Astrocyte (in vitro differentiated cells and primary cell): ENCODE measurements around the gene POU3F1. TPM values are rescaled to one million over a fixed set of nuclear protein-coding genes. Genes with fewer than 3 reads are reported as not detected.

ENCODE experiments used
- DNase-seq: peaks from one replicate; pipeline ENCODE4 v3.0.0-alpha.2; 2010; ENCODE audit warnings: low read depth
- FAIRE-seq: peaks from 2 replicates; lab custom pipeline; 2011; peaks lifted over from hg19 to GRCh38; lab: Jason Lieb, UNC
- H2AFZ ChIP-seq: 2 replicates; pipeline ENCODE4 v1.6.0; 2012; ENCODE audit warnings: low read depth, low read length, inconsistent platforms
- H3K27ac ChIP-seq: 2 replicates; pipeline ENCODE4 v1.5.1; 2011; ENCODE audit warnings: low read depth, low read length, inconsistent platforms
- H3K27me3 ChIP-seq: 2 replicates; pipeline ENCODE4 v1.6.0; 2011; ENCODE audit warnings: low read length, inconsistent platforms; ENCODE audit not compliant: insufficient read depth
- H3K36me3 ChIP-seq: 2 replicates; pipeline ENCODE4 v1.5.1; 2011; ENCODE audit warnings: low read length, inconsistent platforms; ENCODE audit not compliant: insufficient read depth
- H3K4me1 ChIP-seq: 2 replicates; pipeline ENCODE4 v1.5.1; 2011; ENCODE audit warnings: low read length, inconsistent platforms; ENCODE audit not compliant: insufficient read depth
- H3K4me2 ChIP-seq: 2 replicates; pipeline ENCODE4 v1.6.0; 2012; ENCODE audit warnings: low read length, inconsistent platforms
- H3K4me3 ChIP-seq: 2 replicates; pipeline ENCODE4 v1.5.1; 2011; ENCODE audit warnings: low read depth, mild to moderate bottlenecking, low read length, inconsistent platforms; ENCODE audit not compliant: insufficient read depth
- H3K79me2 ChIP-seq: 2 replicates; pipeline ENCODE4 v1.6.0; 2012; ENCODE audit warnings: mild to moderate bottlenecking, low read length, inconsistent platforms; ENCODE audit not compliant: insufficient read depth
- H3K9ac ChIP-seq: 2 replicates; pipeline ENCODE4 v1.6.0; 2012; ENCODE audit warnings: mild to moderate bottlenecking, low read length, inconsistent platforms
- H3K9me3 ChIP-seq: 2 replicates; pipeline ENCODE4 v1.5.1; 2012; ENCODE audit warnings: low read depth, mild to moderate bottlenecking, low read length, inconsistent platforms; ENCODE audit not compliant: insufficient read depth
- H4K20me1 ChIP-seq: 2 replicates; pipeline ENCODE4 v1.6.0; 2012; ENCODE audit warnings: low read length, inconsistent platforms; ENCODE audit not compliant: insufficient read depth
- H3K27ac Mint-ChIP-seq: one replicate; pipeline ENCODE4 v1.8.0; 2021; ENCODE audit warnings: mild to moderate bottlenecking, mixed read lengths; ENCODE audit not compliant: unreplicated experiment
- H3K27me3 Mint-ChIP-seq: one replicate; pipeline ENCODE4 v1.8.0; 2021; ENCODE audit warnings: low read depth, mixed read lengths; ENCODE audit not compliant: unreplicated experiment
- H3K36me3 Mint-ChIP-seq: one replicate; pipeline ENCODE4 v1.8.0; 2021; ENCODE audit warnings: low read depth, mixed read lengths; ENCODE audit not compliant: unreplicated experiment
- H3K4me1 Mint-ChIP-seq: one replicate; pipeline ENCODE4 v1.8.0; 2021; ENCODE audit warnings: low read depth, mixed read lengths; ENCODE audit not compliant: unreplicated experiment
- H3K4me3 Mint-ChIP-seq: one replicate; pipeline ENCODE4 v1.8.0; 2021; ENCODE audit warnings: mild to moderate bottlenecking, moderate library complexity, mixed read lengths; ENCODE audit not compliant: unreplicated experiment
- H3K9me3 Mint-ChIP-seq: one replicate; pipeline ENCODE4 v1.8.0; 2021; ENCODE audit warnings: mild to moderate bottlenecking, mixed read lengths; ENCODE audit not compliant: unreplicated experiment
- EZH2 ChIP-seq: IDR thresholded peaks from 2 replicates; pipeline ENCODE4 v1.6.1; 2012; ENCODE audit warnings: mild to moderate bottlenecking, low read length, inconsistent platforms; ENCODE audit not compliant: insufficient read depth
- total RNA-seq: library from RNA; stranded (reverse); gene quantifications from 2 replicates; pipeline ENCODE4 v1.2.1, GENCODE V29; 2021
- TF ChIP-seq, protein P1 (sequence below): IDR thresholded peaks from 2 replicates; pipeline ENCODE4 v1.5.1; 2011; ENCODE audit warnings: low read depth, mild to moderate bottlenecking, inconsistent platforms, low read length, moderate library complexity; ENCODE audit not compliant: insufficient read depth

POU3F1 gene
- total RNA-seq, 1 donor from 2014 or later = 2.3 TPM

DNA sequence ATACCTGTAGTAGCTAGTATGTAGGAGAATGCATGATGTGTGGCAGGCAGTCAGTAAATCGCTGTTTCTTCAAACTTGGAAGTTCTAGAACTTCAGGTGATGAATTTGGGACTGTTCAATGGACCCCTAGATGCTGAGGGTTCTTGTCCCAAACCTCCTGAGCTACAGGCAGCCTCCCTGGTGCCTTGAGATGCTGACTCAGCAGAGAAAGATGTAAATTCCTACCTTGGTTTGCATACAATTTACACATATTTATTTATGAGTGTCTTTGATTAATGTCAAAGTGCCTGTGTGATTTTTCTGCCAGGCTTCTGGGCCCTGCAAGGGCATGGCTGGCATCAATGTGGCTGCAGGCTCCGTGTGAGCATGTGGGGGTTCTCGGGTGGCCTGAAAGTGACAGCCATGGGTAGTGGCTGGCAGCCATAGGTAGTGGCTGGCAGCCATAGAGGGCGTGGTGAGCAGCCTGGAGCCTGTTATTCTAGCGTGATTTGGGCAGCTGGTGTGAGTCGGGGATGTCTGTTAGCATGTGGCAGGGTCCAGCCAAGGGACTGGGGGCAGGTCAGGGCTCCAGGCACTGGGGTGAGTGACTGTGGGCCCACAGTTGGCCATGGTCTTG is 13.2 kb upstream of the POU3F1 start:
- TF ChIP-seq, protein P1, sequence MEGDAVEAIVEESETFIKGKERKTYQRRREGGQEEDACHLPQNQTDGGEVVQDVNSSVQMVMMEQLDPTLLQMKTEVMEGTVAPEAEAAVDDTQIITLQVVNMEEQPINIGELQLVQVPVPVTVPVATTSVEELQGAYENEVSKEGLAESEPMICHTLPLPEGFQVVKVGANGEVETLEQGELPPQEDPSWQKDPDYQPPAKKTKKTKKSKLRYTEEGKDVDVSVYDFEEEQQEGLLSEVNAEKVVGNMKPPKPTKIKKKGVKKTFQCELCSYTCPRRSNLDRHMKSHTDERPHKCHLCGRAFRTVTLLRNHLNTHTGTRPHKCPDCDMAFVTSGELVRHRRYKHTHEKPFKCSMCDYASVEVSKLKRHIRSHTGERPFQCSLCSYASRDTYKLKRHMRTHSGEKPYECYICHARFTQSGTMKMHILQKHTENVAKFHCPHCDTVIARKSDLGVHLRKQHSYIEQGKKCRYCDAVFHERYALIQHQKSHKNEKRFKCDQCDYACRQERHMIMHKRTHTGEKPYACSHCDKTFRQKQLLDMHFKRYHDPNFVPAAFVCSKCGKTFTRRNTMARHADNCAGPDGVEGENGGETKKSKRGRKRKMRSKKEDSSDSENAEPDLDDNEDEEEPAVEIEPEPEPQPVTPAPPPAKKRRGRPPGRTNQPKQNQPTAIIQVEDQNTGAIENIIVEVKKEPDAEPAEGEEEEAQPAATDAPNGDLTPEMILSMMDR = no peak
- no peak for TF ChIP-seq EZH2
- H3K27me3 ChIP-seq = no peaks in the 10 kb centered on the region

DNA sequence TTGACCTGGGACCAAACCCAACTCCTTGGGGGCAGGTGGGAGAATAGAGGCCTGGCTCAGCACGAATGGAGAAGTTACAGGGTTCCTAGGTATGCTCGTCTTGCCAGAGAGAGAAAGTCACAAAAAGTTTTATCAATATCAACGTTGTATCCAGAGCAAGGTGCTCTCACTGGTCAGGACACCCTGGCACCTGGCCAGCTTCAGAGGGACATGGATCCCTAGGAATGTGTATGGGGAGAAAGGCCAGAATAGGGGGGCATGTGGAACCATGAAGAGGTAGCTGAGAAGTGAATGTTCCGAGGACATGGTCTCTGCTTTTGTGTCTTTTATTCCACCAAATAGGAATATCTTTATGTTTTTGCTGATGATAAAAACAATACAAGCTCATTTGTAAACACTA is 9.4 kb upstream of the POU3F1 start:
- Mint-ChIP-seq H3K27ac (no peak overlapping the region), H3K4me1 (peaks cover 10% of the 10 kb centered on the region), H3K36me3 (peaks cover 3% of the 10 kb centered on the region), H3K27me3 (peaks cover 34% of the 10 kb centered on the region), H3K4me3 (no peak overlapping the region), H3K9me3 (no peaks in the 10 kb centered on the region)
- H3K36me3 ChIP-seq = no peaks in the 10 kb centered on the region
- peak overlapping the region; percentile 45 for H3K4me2 ChIP-seq
- no peak overlapping the region for H3K27ac ChIP-seq
- no peak overlapping the region for H3K4me3 ChIP-seq
- DNase-seq (no peak), FAIRE-seq (no peak)
- H2AFZ ChIP-seq = no peak overlapping the region
- H3K4me1 ChIP-seq = peaks cover 6% of the 10 kb centered on the region
- H3K9ac ChIP-seq = no peak overlapping the region
- H3K27me3 ChIP-seq = no peaks in the 10 kb centered on the region
- TF ChIP-seq EZH2 = no peak
- TF ChIP-seq, protein P1 = no peak
- H3K79me2 ChIP-seq = no peaks in the 10 kb centered on the region
- H3K9me3 ChIP-seq = no peaks in the 10 kb centered on the region
- no peaks in the 10 kb centered on the region for H4K20me1 ChIP-seq

More for the DNA sequence above, 13.2 kb upstream of the POU3F1 start:
- Histone ChIP-seq H4K20me1 (no peaks in the 10 kb centered on the region), H3K9ac (no peak overlapping the region), H3K4me1 (peaks cover 17% of the 10 kb centered on the region), H3K4me3 (no peak overlapping the region), H3K4me2 (no peak overlapping the region), H2AFZ (no peak overlapping the region), H3K36me3 (no peaks in the 10 kb centered on the region), H3K79me2 (no peaks in the 10 kb centered on the region), H3K27ac (no peak overlapping the region), H3K9me3 (no peaks in the 10 kb centered on the region)
- Mint-ChIP-seq H3K27ac (no peak overlapping the region), H3K4me3 (no peak overlapping the region), H3K36me3 (peaks cover 9% of the 10 kb centered on the region), H3K27me3 (peaks cover 12% of the 10 kb centered on the region), H3K9me3 (peaks cover 3% of the 10 kb centered on the region), H3K4me1 (peaks cover 29% of the 10 kb centered on the region)
- DNase-seq (no peak), FAIRE-seq (no peak)

- peaks cover 13% of the 10 kb centered on the region for H3K4me1 Mint-ChIP-seq
- Histone ChIP-seq H4K20me1 (no peaks in the 10 kb centered on the region), H3K27ac (no peak overlapping the region), H2AFZ (no peak overlapping the region), H3K79me2 (no peaks in the 10 kb centered on the region), H3K4me1 (peaks cover 6% of the 10 kb centered on the region), H3K4me3 (no peak overlapping the region), H3K4me2 (peak overlapping the region; percentile 45), H3K9ac (no peak overlapping the region), H3K36me3 (no peaks in the 10 kb centered on the region), H3K9me3 (no peaks in the 10 kb centered on the region), H3K27me3 (no peaks in the 10 kb centered on the region)
- no peak overlapping the region for H3K27ac Mint-ChIP-seq
- H3K36me3 Mint-ChIP-seq = peaks cover 3% of the 10 kb centered on the region
- DNase-seq (no peak), FAIRE-seq (no peak)
- H3K9me3 Mint-ChIP-seq = no peaks in the 10 kb centered on the region
- TF ChIP-seq EZH2 = no peak
- TF ChIP-seq, protein P1 = no peak
- peaks cover 34% of the 10 kb centered on the region for H3K27me3 Mint-ChIP-seq
- H3K4me3 Mint-ChIP-seq = no peak overlapping the region
These were observed 8.8 kb upstream of the POU3F1 start for GRCh38 chr1:38055398-38055797.
